Measurements from ENCODE around the gene PDIA6. TPM values are rescaled to one million over a fixed set of nuclear protein-coding genes. Genes with fewer than 3 reads are reported as not detected.
"Not testable (repeated sequence)": the region's sequence is repeated elsewhere in the genome, so short reads cannot be mapped to it uniquely, and the experiment has no call there.

Gene PDIA6
- total RNA-seq, 1 donor from 2014 or later: 111 TPM

DNA sequence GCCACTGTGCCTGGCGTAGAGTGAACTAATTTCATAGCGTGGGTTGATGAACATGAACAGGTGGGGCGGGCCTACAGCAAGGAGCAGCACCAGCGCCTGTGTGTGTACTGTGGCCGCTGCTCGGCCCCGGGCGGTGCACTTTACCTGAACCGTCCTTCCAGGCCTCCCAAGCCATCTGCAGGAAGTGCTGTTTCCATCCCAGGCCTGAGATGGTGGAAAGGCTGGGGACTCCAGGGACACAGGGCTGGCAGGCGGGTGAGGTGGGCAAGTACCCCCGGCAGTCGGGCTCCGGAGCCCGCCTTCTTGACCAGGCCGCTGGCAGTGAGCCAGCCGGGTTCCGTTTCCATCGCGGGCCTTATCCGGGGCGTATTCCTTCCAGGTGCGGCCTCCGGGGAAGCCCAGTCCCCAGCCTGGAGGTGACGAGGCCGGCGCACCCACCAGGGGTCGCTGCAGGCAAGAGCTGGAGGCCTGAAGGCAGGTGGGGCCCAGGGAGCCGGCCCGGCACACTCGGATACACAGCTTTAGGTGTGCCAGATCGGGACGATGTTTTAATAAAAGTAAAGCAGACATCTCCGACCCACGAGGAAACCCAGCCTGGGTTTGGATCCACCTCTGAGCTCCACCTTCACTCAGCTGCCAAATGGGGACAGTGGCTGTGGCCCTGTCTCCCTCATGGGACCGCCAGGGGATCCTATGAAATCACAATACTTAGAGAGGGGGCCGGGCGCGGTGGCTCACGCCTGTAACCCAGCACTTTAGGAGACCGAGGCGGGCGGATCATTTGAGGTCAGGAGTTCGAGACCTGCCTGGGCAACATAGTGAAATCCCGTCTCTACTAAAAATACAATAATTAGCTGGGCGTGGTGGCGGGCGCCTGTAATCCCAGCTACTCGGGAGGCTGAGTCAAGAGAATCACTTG, 22.7 kb upstream of the PDIA6 start:
- intact Hi-C loops (cut with DNase I): loop anchor here (5.0 kb wide), 1 partner anchor 192 kb away; no protein-coding TSS in a partner anchor
- peak; percentile 83 for DNase-seq
- peak; percentile 90 for ATAC-seq (ENCODE audit: poor library complexity)

DNA sequence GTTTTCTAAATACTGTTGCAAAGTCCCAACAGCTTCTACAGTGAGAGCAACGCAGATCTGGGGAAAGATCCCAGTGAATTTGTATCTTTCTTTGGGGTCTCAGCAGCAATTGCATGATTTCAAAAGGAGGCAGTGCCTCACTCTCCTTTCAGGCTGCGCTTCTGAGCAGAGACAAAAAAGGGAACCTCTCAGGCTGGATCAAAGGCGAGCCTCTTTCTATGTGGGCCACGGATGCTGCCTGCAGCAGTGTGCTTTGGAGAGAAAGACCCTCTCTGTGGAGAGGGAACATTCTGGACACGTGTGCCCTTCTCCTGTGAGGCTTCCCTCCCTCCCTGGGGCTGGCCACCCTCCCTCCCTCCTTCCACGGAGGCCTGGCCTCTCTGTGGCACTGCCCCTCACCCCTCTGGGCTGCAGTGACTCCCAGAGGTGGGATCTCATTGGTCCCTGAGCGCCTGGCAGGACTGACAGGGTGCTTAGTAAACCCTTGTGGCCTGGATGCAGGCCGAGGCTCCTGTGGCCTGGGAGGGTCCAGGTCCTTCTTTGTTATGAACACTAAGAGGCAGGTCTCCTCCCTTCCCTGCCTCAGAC, 21.6 kb upstream of the PDIA6 start:
- intact Hi-C loops (cut with DNase I): no loop called here
- no peak for DNase-seq

DNA sequence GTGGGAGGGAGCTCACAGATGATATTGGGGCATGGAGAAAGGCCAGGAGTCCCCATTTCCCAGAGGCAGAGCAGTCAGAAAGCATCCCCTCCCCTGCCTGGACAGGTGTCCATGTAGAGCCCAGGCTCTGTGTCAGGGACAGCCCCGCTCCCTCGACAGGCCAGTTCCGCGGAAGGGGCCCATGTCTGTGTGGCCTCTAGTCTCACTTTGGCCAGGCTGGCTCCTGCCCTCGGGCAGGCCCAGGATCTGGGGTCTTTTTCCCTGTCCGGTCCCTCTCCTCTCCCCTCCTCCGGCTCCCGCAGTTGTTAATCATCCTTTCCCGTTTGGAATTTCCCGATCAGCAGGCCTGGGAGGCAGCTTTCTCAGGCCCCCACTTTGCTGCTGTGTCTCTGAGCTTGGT, 20.4 kb upstream of the PDIA6 start:
- ATAC-seq (ENCODE audit: poor library complexity): no peak
- no peak for DNase-seq
- intact Hi-C loops (cut with DNase I): loop anchor here (2.0 kb wide), 1 partner anchor 292 kb away; no protein-coding TSS in a partner anchor

More for the DNA sequence above, 21.6 kb upstream of the PDIA6 start:
- no peak for ATAC-seq (ENCODE audit: poor library complexity)

DNA sequence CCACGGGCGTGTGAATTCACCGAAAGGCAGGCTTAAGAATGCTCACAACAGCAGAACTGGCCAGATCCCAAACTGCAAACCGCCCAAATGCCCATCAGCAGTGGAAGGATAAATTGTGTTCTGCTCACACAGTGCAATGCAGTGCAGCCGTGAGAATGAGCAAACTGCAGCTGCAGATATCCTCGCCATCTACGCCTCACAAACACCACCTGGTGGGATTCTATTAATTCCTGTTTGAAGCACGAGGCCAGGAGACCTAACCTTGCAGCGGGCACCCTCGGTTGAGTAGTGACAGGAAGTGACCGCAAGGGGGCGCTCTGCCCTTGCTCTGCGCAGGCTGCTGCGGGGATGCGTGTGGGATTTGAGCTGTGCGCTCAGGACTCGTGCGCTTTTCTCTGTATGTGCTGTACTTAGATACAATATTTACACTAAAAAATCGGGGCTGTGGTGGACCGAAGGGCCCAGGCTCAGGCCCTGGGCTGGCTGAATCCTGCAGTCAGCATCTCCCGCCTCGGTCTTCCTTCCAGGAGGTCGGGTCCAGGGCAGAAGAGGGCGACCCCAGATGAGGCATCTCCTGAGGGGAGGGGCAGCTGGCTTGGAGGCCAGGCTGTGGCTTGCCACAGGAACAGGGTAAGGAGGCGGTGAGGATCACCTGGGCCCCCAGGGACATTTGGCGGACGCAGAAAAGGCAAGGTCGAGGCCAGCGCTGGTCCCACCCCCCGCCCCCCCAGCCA, 19.8 kb upstream of the PDIA6 start:
- ATAC-seq (ENCODE audit: poor library complexity) (peak; percentile 89), DNase-seq (peak; percentile 87)
- intact Hi-C loops (cut with DNase I): loop anchor here (2.0 kb wide), 1 partner anchor 292 kb away; no protein-coding TSS in a partner anchor

DNA sequence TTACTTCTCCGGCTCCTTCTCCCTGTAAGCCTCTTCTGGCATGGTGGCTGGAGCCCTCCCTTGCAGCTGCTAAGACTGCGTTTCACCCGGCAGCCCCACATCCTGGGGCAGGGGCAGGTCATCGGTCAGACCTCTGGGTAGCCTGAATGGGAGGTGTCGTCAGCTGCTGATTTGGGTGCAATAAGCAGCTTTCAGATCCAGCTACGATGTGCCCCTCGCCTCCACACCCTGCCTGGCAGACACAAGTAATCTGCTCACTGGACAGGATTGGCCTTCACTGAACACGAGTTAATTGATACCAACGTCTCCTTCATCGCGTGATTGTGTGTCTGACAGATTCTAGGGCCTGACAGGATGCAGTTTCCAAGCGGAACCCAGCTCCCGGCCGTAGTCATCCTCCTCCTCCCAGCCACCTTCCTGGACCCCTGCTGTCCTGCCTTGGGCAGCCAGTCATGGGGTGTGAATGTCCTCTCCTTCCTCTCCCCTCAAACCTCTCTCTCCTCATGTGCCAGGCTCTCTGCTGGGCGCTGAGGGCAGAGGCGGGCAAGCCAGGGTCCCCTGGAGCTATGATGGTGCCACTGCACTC, 18.9 kb upstream of the PDIA6 start:
- intact Hi-C loops (cut with DNase I): no loop called here
- no peak for ATAC-seq (ENCODE audit: poor library complexity)
- no peak for DNase-seq

DNA sequence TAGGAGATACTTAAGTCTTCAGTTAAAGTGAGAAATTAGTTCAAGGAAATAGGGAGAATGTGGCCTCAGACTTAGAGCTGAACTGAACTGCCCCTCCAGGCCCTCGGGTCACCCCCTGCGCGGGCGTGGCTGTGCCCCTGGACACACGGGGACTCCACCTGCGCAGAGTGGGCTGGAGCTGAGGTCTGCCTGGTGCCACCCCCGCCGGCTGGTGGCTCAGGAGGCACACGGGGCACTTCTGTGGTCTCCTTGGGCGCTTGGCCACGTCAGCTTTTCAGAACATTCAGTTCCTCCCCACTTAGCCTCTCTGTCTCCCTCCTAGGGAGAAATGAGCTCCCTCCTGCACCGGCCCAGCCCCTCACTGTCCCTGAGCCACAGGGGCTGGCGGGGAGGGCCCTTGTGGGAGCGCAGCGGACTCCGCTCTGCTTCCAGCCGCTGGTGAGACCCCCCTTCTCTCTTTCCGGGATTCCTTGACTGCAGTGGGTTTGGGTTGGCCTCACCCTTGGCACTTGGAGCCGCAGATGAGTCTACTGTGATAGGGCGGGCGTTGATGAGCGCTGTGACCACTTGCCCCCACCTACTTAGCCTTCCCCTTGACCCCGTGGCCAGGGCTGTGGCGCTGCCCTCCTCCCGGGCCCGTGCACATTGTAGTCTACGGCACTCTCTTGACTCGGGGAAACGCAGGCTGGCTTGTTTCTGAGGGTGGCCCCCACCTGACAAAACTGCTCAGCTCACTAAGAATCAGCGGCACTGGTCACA, 18.2 kb upstream of the PDIA6 start:
- DNase-seq: no peak
- ATAC-seq (ENCODE audit: poor library complexity): no peak
- intact Hi-C loops (cut with DNase I): no loop called here

DNA sequence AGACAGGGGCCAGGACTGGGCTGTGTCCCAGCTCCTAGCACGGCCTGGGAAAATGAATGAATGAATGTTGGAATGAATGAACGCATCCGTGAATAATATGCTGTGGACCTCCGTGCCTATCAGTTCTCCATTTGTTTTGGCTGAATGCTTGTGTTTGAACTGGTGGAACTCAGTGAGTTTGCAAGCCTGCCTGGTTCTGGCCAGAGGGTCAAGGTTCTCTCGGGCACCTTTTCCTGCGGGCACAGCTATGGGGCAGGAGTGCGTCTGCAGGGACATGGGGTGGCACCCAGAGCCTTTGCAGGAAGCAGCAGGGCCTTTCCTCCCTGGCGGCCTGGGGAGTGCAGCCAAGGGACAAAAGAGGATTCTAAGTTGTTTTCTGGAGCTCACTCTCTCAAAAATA, 17.6 kb upstream of the PDIA6 start:
- ATAC-seq (ENCODE audit: poor library complexity) (no peak), DNase-seq (no peak)
- intact Hi-C loops (cut with DNase I): no loop called here

DNA sequence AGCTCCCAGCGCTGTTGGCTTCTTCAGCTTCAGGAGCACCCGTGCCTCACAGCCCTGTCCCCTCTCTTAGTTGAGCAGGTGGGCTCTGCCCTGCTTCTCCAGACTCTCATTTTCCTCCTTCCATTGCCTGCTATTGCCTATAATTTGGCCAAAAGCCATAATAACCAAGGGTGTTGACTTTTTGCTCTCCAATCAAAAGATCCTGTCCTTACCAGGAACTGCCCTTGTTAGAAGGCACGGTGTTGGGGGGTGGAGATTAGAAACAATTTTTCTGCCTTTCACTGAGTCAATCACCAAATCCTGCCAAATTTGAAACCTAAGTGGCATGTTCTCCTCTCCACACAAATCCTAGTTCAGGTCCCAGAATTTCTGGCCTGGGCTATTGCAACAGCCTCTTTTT, 16.7 kb upstream of the PDIA6 start:
- intact Hi-C loops (cut with DNase I): no loop called here
- DNase-seq (no peak), ATAC-seq (ENCODE audit: poor library complexity) (no peak)

DNA sequence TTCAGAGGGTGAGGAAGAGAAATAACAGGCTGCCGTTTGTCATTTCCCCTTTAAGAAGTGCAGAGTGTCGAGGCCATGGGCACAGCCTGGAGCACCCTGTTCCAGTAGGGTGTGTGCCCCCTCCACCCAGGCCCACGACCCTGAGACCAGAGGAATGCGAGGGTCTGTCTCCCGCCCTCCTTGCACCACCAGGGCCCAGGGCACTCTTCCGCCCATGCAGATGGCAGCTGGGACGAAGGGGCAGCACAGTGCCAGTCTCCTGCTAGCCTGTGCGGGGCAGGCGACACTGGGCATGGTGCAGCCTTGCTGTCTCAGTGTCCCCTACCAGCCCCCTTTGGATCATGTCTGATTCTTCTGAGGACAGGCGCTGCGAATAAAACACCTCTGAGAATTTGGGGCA, 15.8 kb upstream of the PDIA6 start:
- no peak for ATAC-seq (ENCODE audit: poor library complexity)
- DNase-seq: no peak
- intact Hi-C loops (cut with DNase I): no loop called here

DNA sequence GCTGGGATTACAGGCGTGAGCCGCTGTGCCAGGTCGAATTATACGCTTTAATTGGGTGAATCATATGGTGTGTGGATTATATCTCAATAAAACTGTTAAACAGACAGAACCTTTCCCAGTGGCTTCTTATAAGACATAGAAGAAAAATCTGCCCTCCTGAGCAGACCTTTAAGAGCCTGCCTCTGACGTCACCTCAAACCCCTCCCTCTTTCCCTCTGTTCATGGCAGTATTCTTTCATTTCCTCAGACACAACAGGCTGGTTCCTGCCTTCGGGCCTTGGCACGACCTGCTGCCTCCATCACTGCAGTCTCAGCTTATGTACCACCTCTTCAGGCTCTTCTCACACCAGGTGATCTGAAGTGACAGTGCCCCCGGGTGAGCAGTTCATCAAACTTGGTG, 14.0 kb upstream of the PDIA6 start:
- ATAC-seq (ENCODE audit: poor library complexity) (no peak), DNase-seq (no peak)
- intact Hi-C loops (cut with DNase I): no loop called here

DNA sequence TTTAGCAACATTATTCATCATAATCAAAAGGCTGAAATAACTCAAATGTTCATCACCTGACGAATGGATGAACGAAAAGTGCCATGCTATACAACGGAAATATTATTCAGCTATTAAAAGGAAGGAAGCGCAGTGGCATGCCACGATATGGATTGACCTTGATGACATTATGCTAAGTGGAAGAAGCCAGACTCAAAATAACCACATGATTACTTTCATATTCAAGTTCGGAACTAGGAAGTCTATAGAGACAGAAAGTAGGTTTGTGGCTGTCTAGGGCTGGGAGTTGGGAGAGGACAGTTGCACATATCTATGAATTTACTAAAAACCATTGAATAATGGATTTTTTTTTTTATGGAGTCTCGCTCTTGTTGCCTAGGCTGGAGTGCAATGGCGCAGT, 13.4 kb upstream of the PDIA6 start:
- ATAC-seq (ENCODE audit: poor library complexity) (peak; percentile 21), DNase-seq (no peak)
- intact Hi-C loops (cut with DNase I): no loop called here

DNA sequence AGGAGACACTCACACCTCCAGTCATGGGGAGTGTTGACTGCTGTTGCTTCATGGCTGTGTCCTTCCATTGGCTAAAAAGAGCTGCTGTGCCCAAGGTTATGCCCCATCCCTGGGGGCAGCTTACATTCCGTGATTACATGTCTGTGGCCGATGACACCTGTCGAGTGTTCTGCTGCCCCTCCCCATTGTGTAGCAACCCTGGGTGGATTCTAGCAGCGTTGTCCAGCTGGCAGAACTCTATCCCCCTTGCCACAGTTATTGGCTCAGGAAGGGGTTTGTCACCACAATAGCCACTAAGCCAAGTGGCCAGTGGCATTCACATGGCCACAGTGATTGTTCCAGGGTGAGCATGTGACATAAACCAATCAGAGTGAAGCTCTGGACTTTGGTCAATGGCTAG, 11.6 kb upstream of the PDIA6 start:
- intact Hi-C loops (cut with DNase I): no loop called here
- DNase-seq (no peak), ATAC-seq (ENCODE audit: poor library complexity) (no peak)

DNA sequence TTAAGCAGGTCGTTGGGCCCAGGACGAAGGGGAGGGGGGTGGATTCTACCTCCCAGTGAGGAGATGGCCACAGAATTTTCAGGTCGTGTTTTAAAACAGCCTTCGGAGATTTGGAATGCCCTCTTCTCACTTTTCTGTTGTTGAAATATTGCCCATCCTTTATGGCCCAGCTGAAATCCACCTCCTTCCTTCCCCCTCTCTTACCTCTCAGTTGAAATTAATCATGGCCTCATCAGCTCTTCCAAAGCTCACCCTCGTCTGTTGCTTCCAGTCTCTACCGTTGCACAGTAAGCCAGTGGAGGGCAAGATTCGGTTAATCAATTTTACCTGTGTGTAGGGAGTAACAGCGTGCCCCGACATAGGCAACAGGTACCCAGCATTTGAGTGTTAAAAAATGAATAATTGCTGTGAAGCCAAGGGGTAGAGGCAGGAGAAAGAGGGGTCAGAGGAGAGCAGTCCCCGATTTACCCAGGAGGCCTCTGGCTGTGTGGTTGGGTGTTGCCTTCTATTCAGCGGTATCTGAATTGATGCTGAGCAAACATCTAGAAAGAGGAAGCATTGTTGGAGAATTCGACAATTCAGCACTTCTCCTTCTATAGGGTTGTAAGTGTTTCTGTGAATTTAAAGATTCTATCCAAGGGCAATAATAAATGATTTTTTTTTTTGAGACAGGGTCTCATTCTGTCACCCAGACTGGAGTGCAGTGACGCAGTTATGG, 8.6 kb upstream of the PDIA6 start:
- DNase-seq (no peak), ATAC-seq (ENCODE audit: poor library complexity) (peak; percentile 58)
- intact Hi-C loops (cut with DNase I): no loop called here

DNA sequence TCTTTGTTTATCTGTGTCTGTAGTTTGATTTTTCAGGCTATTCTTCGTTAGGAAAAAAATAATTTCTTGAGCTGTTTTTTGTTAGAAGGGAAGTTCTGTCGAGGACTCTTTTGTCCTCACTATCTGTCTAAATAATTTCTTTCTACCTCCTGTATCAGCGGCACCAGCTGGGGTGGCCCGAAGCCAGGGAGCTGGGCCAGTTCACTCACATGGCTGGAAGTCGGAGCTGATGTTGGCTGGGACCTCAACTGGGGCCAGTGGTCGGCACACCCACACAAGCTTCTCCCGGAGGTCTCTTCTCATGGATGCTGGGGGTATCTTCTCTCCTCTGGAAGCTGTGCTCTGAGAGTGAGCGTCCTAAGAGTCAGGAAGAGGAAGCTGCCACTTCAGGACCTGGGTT, 8.0 kb upstream of the PDIA6 start:
- intact Hi-C loops (cut with DNase I): no loop called here
- ATAC-seq (ENCODE audit: poor library complexity): peak; percentile 55
- DNase-seq: peak; percentile 71

DNA sequence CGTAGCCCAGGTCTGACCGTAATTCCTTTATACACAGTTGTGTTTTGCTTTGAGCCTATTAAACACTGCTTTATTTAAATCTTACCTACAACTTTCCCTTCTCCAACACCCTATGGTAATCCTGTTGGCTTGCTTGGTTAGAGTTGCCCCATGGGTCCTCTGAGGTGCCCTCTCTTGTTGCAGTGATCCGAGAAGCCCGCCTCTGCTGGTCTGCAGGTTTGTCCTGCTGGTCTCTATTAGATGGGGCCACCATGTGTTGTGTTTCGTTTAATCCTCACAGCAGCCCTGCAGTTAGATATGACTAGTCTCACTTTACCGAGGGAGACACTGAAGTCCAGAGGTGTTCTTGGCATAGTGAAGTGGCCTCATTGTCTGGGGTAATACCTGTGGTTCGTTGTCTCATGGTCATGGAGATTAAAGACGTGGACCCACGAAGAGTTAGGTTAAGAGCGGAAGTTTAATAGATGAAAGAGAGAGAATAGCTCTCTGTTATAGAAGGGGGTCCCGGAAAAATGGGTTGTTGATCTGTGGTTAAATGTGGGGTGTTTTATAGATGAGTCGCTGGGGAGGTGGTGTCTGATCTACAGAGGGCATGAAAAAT, 7.2 kb upstream of the PDIA6 start:
- intact Hi-C loops (cut with DNase I): no loop called here
- no peak for ATAC-seq (ENCODE audit: poor library complexity)
- no peak for DNase-seq

DNA sequence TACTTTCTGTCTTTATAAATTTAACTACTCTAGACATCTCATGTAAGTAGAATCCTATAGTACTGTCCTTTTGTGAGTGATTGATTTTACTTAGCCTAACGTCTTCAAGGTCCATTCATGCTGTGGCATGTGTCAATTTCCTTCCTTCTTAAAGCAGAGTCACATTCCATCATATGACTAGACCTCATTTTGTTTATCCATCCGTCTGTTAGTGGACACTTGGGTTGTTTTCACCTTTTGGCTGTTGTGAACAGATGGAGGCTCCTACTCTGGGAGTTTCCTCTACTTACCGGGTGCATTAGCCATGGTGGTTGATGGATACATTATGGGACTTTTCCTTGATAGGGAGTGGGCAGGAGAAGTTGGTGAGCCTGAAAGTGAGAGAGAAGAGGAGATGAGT, 6.4 kb upstream of the PDIA6 start:
- ATAC-seq (ENCODE audit: poor library complexity): no peak
- intact Hi-C loops (cut with DNase I): no loop called here
- DNase-seq: no peak

DNA sequence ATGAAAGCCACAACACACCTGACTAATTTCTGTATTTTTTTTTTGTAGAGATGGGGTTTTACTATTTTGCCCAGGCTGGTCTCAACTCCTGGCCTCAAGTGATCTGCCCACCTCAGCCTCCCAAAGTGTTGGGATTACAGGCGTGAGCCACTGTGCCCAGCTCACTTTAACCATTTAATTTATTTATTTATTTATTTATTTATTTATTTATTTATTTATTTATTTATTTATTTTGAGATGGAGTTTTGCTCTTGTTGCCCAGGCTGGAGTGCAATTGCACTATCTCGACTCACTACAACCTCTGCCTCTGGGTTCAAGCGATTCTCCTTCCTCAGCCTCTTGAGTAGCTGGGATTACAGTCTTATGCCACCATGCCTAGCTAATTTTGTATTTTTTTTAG, 5.7 kb upstream of the PDIA6 start:
- ATAC-seq (ENCODE audit: poor library complexity); intact Hi-C loops (cut with DNase I); DNase-seq: not testable (repeated sequence)
